CD14-positive monocyte (primary cell): ENCODE measurements around the gene SEMA3G. TPM values are rescaled to one million over a fixed set of nuclear protein-coding genes. Genes with fewer than 3 reads are reported as not detected.

ENCODE experiments used
- DNase-seq, 3 donors: peaks; one replicate each; pipeline ENCODE4 v3.0.0-alpha.2; 2011 to 2022
- H2AFZ ChIP-seq: 2 replicates; pipeline ENCODE4 v1.6.0; 2012; ENCODE audit warnings: mild to moderate bottlenecking, low read depth, low read length, inconsistent platforms; ENCODE audit not compliant: insufficient read depth, poor library complexity, severe bottlenecking
- H3K27ac ChIP-seq, 2 donors: 1 replicate in 1 of 2; 2 replicates in 1 of 2; pipeline ENCODE4 v1.5.1; 2012 to 2013; ENCODE audit warnings: low read length in 2 of 2, control low read depth in 1 of 2, inconsistent platforms in 1 of 2, low read depth in 1 of 2, mild to moderate bottlenecking in 1 of 2
- H3K27me3 ChIP-seq, 2 donors: one replicate each; pipeline versions ENCODE4 v1.6.0 to v1.6.1; 2011 to 2013; ENCODE audit warnings: low read length in 2 of 2; ENCODE audit not compliant: control insufficient read depth in 2 of 2, insufficient read depth in 2 of 2
- H3K36me3 ChIP-seq, 2 donors: replicated peaks in 1 of 2; 1 replicate in 1 of 2; 2 replicates in 1 of 2; pipeline versions ENCODE4 v1.5.1 to v1.6.1; 2012 to 2013; ENCODE audit warnings: low read length in 2 of 2, control low read depth in 1 of 2, inconsistent platforms in 1 of 2, mild to moderate bottlenecking in 1 of 2; ENCODE audit not compliant: insufficient read depth in 2 of 2, control insufficient read depth in 1 of 2
- H3K4me1 ChIP-seq, 2 donors: 1 replicate in 1 of 2; 2 replicates in 1 of 2; pipeline versions ENCODE4 v1.5.1 to v1.6.1; 2012 to 2013; ENCODE audit warnings: low read length in 2 of 2, control low read depth in 1 of 2, inconsistent platforms in 1 of 2, mild to moderate bottlenecking in 1 of 2, moderate library complexity in 1 of 2; ENCODE audit not compliant: insufficient read depth in 2 of 2, control insufficient read depth in 1 of 2
- H3K4me2 ChIP-seq: replicated peaks from 2 replicates; pipeline ENCODE3; 2012; ENCODE audit warnings: low read length, moderate library complexity, mild to moderate bottlenecking; ENCODE audit not compliant: poor library complexity, severe bottlenecking; ENCODE audit errors: extremely low read depth
- H3K4me3 ChIP-seq, 3 experiments: fragments of 200-600 bp in 1 of 3; sonication (generic) in 1 of 3; replicated peaks in 1 of 3; 1 replicate in 2 of 3; 2 replicates in 1 of 3; pipeline ENCODE4 v1.5.1; 2011 to 2013; ENCODE audit warnings: low read length in 3 of 3, mild to moderate bottlenecking in 3 of 3, control low read depth in 2 of 3, low read depth in 2 of 3, inconsistent platforms in 1 of 3, moderate library complexity in 1 of 3
- H3K79me2 ChIP-seq: 2 replicates; pipeline ENCODE4 v1.6.0; 2012; ENCODE audit warnings: mild to moderate bottlenecking, control low read depth, inconsistent platforms, low read length, moderate library complexity; ENCODE audit not compliant: insufficient read depth
- H3K9ac ChIP-seq: 2 replicates; pipeline ENCODE4 v1.6.0; 2017; ENCODE audit warnings: low read length, mild to moderate bottlenecking; ENCODE audit not compliant: insufficient read depth, poor library complexity, severe bottlenecking
- H3K9me3 ChIP-seq, 2 donors: replicated peaks in 1 of 2; 1 replicate in 1 of 2; 2 replicates in 1 of 2; pipeline versions ENCODE4 v1.5.1 to v1.6.1; 2012 to 2013; ENCODE audit warnings: low read length in 2 of 2, control low read depth in 1 of 2; ENCODE audit not compliant: control insufficient read depth in 1 of 2, insufficient read depth in 1 of 2
- H4K20me1 ChIP-seq: 2 replicates; pipeline ENCODE4 v1.6.0; 2012; ENCODE audit warnings: mild to moderate bottlenecking, low read length, control low read depth, moderate library complexity; ENCODE audit not compliant: insufficient read depth
- H3K27ac Mint-ChIP-seq, 7 donors: one replicate each; pipeline ENCODE4 v1.8.0; 2020; ENCODE audit warnings: mild to moderate bottlenecking in 7 of 7, mixed read lengths in 7 of 7, moderate library complexity in 6 of 7, inconsistent platforms in 2 of 7
- H3K27me3 Mint-ChIP-seq, 3 donors: one replicate each; pipeline ENCODE4 v1.8.0; 2021 to 2022; ENCODE audit warnings: low read depth in 3 of 3, mild to moderate bottlenecking in 3 of 3, mixed read lengths in 3 of 3, moderate library complexity in 3 of 3, inconsistent platforms in 1 of 3
- H3K36me3 Mint-ChIP-seq, 2 donors: one replicate each; pipeline ENCODE4 v1.8.0; 2020; ENCODE audit warnings: mixed read lengths in 2 of 2, inconsistent platforms in 1 of 2, mild to moderate bottlenecking in 1 of 2
- H3K4me1 Mint-ChIP-seq: one replicate; pipeline ENCODE4 v1.8.0; 2020; ENCODE audit warnings: mild to moderate bottlenecking, mixed read lengths
- H3K4me3 Mint-ChIP-seq, 2 donors: one replicate each; pipeline ENCODE4 v1.8.0; 2020; ENCODE audit warnings: mild to moderate bottlenecking in 2 of 2, mixed read lengths in 2 of 2, moderate library complexity in 1 of 2
- H3K9me3 Mint-ChIP-seq, 7 donors: one replicate each; pipeline ENCODE4 v1.8.0; 2020 to 2022; ENCODE audit warnings: mixed read lengths in 7 of 7, mild to moderate bottlenecking in 6 of 7, moderate library complexity in 6 of 7, inconsistent platforms in 2 of 7
- WGBS: methylation state at CpG from one replicate; pipeline ENCODE4 v1.1.5; 2013; ENCODE audit warnings: missing lambda C conversion rate; ENCODE audit not compliant: insufficient coverage; 5-methylcytosine and 5-hydroxymethylcytosine counted together
- intact Hi-C, 2 donors: fragments of 100-400 bp; cut with micrococcal nuclease; formaldehyde crosslinking; loops; one replicate each; pipeline versions ENCODE4 v1.15.0 to v1.15.1; 2023
- polyA plus RNA-seq, 3 donors: library from polyadenylated mRNA; depleted of rRNA in 1 of 3; unstranded in 2 of 3; stranded (reverse) in 1 of 3; fragments of 300-500 nt in 2 of 3; fragments of >200 nt in 1 of 3; fragmentation: Illumina TruSeq in 2 of 3; gene quantifications; 1 replicate in 2 of 3; 2 replicates in 1 of 3; pipeline ENCODE4 v1.2.3, GENCODE V29; 2012 to 2021
- TF ChIP-seq, protein P1 (sequence below): fragments of 200-600 bp; IDR thresholded peaks from one replicate; pipeline ENCODE4 v1.8.0; 2022; ENCODE audit warnings: antibody characterized with exemption, mild to moderate bottlenecking

The SEMA3G gene
- polyA plus RNA-seq, 3 donors = 0.03 TPM; not detected in 2

DNA sequence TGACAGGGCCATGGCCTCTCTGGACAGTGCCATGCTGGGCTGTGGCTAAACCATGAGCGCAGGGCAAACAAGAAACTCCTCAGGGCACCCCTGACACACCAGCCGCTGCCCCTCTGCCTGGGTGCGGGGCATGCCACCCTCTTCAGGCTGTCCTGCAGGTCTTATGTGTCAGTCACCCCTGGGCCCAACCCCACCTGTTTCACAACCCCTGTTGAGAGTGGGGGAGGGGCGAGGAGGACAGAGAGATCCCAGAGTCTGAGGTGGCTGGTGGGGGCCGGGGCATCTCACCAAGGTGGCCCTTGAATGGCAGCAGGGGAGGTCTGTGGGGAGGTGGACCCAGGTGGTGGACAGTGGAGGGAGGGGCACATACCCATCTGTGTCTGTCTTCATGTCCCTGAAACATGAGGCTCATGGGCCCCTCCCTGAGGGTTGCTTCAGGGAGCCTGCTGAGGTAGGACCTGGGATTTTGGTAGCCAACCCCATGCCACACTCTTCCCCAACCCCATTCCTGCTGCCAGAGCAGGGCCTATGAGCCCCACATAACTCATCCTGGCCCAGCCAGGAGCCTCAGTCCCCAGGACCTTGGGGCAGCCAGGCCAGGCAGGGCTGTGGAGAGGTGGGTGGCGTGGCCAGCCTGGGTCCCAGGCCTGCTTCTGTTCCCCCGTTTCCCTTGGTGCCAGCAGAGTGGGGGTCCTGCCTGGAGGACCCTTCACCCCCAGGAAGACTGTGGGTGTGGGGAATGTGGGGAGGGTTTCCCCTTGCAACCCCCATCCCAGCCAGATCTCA, 48.5 kb upstream of the SEMA3G start:
- peaks cover 24 to 40% of the 10 kb centered on the region in 2 donors for H3K36me3 ChIP-seq
- H3K4me1 ChIP-seq = peaks cover 89 to 92% of the 10 kb centered on the region in 2 donors
- peaks cover 0 to 3% (median 0%) of the 10 kb centered on the region in 7 donors for H3K9me3 Mint-ChIP-seq
- H3K27ac ChIP-seq = no peak overlapping the region
- peaks cover 83% of the 10 kb centered on the region for H3K4me1 Mint-ChIP-seq
- no peaks in the 10 kb centered on the region for H4K20me1 ChIP-seq
- no peak overlapping the region for H3K4me2 ChIP-seq
- WGBS = 93% methylated on average over 3 of the region's 7 CpGs
- intact Hi-C loops = no loop called here
- H3K27ac Mint-ChIP-seq = peak overlapping the region in 1 of 7 donors; percentile 61
- H3K27me3 ChIP-seq = no peaks in the 10 kb centered on the region
- H3K4me3 Mint-ChIP-seq = no peak overlapping the region
- peak overlapping the region in 1 of 3 experiments; percentile 5 for H3K4me3 ChIP-seq
- H3K27me3 Mint-ChIP-seq = peaks cover 0 to 3% (median 0%) of the 10 kb centered on the region in 3 donors
- H2AFZ ChIP-seq = no peak overlapping the region
- H3K79me2 ChIP-seq = peaks cover 33% of the 10 kb centered on the region
- no peak for DNase-seq
- peaks cover 38 to 51% of the 10 kb centered on the region in 2 donors for H3K36me3 Mint-ChIP-seq
- no peak overlapping the region for H3K9ac ChIP-seq
- H3K9me3 ChIP-seq = no peaks in the 10 kb centered on the region
- TF ChIP-seq, protein P1, sequence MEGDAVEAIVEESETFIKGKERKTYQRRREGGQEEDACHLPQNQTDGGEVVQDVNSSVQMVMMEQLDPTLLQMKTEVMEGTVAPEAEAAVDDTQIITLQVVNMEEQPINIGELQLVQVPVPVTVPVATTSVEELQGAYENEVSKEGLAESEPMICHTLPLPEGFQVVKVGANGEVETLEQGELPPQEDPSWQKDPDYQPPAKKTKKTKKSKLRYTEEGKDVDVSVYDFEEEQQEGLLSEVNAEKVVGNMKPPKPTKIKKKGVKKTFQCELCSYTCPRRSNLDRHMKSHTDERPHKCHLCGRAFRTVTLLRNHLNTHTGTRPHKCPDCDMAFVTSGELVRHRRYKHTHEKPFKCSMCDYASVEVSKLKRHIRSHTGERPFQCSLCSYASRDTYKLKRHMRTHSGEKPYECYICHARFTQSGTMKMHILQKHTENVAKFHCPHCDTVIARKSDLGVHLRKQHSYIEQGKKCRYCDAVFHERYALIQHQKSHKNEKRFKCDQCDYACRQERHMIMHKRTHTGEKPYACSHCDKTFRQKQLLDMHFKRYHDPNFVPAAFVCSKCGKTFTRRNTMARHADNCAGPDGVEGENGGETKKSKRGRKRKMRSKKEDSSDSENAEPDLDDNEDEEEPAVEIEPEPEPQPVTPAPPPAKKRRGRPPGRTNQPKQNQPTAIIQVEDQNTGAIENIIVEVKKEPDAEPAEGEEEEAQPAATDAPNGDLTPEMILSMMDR = no peak

DNA sequence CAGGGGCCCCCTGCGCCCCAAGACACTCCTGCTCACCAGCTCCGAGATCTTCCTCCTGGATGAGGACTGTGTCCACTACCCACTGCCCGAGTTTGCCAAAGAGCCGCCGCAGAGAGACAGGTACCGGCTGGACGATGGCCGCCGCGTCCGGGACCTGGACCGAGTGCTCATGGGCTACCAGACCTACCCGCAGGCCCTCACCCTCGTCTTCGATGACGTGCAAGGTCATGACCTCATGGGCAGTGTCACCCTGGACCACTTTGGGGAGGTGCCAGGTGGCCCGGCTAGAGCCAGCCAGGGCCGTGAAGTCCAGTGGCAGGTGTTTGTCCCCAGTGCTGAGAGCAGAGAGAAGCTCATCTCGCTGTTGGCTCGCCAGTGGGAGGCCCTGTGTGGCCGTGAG, 47.2 kb upstream of the SEMA3G start:
- Mint-ChIP-seq H3K9me3 (peaks cover 0 to 3% (median 0%) of the 10 kb centered on the region in 7 donors), H3K27me3 (peaks cover 0 to 3% (median 0%) of the 10 kb centered on the region in 3 donors), H3K4me3 (no peak overlapping the region), H3K36me3 (peaks cover 50 to 63% of the 10 kb centered on the region in 2 donors), H3K4me1 (peaks cover 69% of the 10 kb centered on the region), H3K27ac (peak overlapping the region in 1 of 7 donors; percentile 59)
- over 99% methylated on average over 21 of the region's 21 CpGs for WGBS
- TF ChIP-seq, protein P1 = no peak
- no peak for DNase-seq
- Histone ChIP-seq H3K36me3 (peaks cover 38 to 54% of the 10 kb centered on the region in 2 donors), H3K9ac (no peak overlapping the region), H3K4me2 (no peak overlapping the region), H3K27me3 (no peaks in the 10 kb centered on the region), H3K27ac (no peak overlapping the region), H3K4me1 (peaks cover 75 to 78% of the 10 kb centered on the region in 2 donors), H2AFZ (no peak overlapping the region), H3K79me2 (peaks cover 27% of the 10 kb centered on the region), H4K20me1 (no peaks in the 10 kb centered on the region), H3K4me3 (no peak overlapping the region), H3K9me3 (no peaks in the 10 kb centered on the region)
- intact Hi-C loops = no loop called here
